GM18505 (cell line): ENCODE data around the gene IGIP.

Experiments used
- ATAC-seq: cut with Tn5 transposase; IDR thresholded peaks from one replicate; pipeline ENCODE4 v1.9.1; 2021; ENCODE audit not compliant: unreplicated experiment
- POLR2A ChIP-seq: IDR thresholded peaks from 4 replicates; pipeline ENCODE4 v1.6.1; 2011; ENCODE audit warnings: borderline replicate concordance; ENCODE audit not compliant: insufficient read depth, insufficient read length; ENCODE audit errors: extremely low read depth

IGIP gene

GRCh38 chr5:140125637-140126036, at the start of gene IGIP:
Gene IGIP, plus strand, starts transcription at chr5:140125937. Its CDS starts 2,540 bp downstream, at chr5:140128477.
- TF ChIP-seq POLR2A: no peak
- no peak for ATAC-seq

GRCh38 chr5:140076142-140076541, 49.6 kb upstream of the IGIP start:
- ATAC-seq: no peak
- no peak for TF ChIP-seq POLR2A

GRCh38 chr5:140076788-140077187, 48.9 kb upstream of the IGIP start:
- ATAC-seq: no peak
- no peak for TF ChIP-seq POLR2A

- no peak for TF ChIP-seq POLR2A
- no peak for ATAC-seq
These were observed 42.6 kb upstream of the IGIP start for GRCh38 chr5:140083120-140083519.

GRCh38 chr5:140083650-140084049, 42.1 kb upstream of the IGIP start:
- no peak for TF ChIP-seq POLR2A
- ATAC-seq: no peak

GRCh38 chr5:140084541-140084940, 41.2 kb upstream of the IGIP start:
- TF ChIP-seq POLR2A: no peak
- ATAC-seq: no peak

GRCh38 chr5:140090251-140090650, 35.5 kb upstream of the IGIP start:
- no peak for TF ChIP-seq POLR2A

GRCh38 chr5:140093179-140093578, 32.6 kb upstream of the IGIP start:
- TF ChIP-seq POLR2A: no peak
- ATAC-seq: no peak

More at GRCh38 chr5:140090251-140090650, 35.5 kb upstream of the IGIP start:
- no peak for ATAC-seq

GRCh38 chr5:140093866-140094265, 31.9 kb upstream of the IGIP start:
- no peak for ATAC-seq
- TF ChIP-seq POLR2A: no peak

- no peak for ATAC-seq
These were observed 30.8 kb upstream of the IGIP start for GRCh38 chr5:140094889-140095288.

GRCh38 chr5:140101179-140101578, 24.6 kb upstream of the IGIP start:
- TF ChIP-seq POLR2A: no peak
- no peak for ATAC-seq

More at GRCh38 chr5:140094889-140095288, 30.8 kb upstream of the IGIP start:
- no peak for TF ChIP-seq POLR2A

GRCh38 chr5:140103154-140103553, 22.6 kb upstream of the IGIP start:
- no peak for TF ChIP-seq POLR2A
- ATAC-seq: no peak

- ATAC-seq: no peak
- no peak for TF ChIP-seq POLR2A
These were observed 21.6 kb upstream of the IGIP start for GRCh38 chr5:140104100-140104499.

GRCh38 chr5:140106101-140106500, 19.6 kb upstream of the IGIP start:
- TF ChIP-seq POLR2A: no peak
- no peak for ATAC-seq

GRCh38 chr5:140106805-140107311, 18.9 kb upstream of the IGIP start:
- no peak for ATAC-seq
- TF ChIP-seq POLR2A: no peak
